Tibial artery (tissue), 4 donors: Measurements from ENCODE around the gene CCDC57.
A peak's percentile ranks its signal among the peaks of the same experiment; 100 is the strongest.

Experiments
- DNase-seq, 2 donors: peaks; one replicate each; pipeline ENCODE4 v3.0.0-alpha.2; 2019
- H3K27ac ChIP-seq, 2 donors: fragments of 200-600 bp; sonication (generic) in 1 of 2; 1 replicate in 1 of 2; 2 replicates in 1 of 2; pipeline ENCODE4 v1.5.1; 2018 to 2019; ENCODE audit warnings: mild to moderate bottlenecking in 1 of 2
- H3K27me3 ChIP-seq, 2 donors: fragments of 200-600 bp; sonication (generic) in 1 of 2; one replicate each; pipeline versions ENCODE4 v1.5.1 to v1.6.0; 2016 to 2019
- H3K36me3 ChIP-seq, 3 donors: fragments of 200-600 bp; sonication (generic) in 2 of 3; one replicate each; pipeline ENCODE4 v1.5.1; 2016 to 2019; ENCODE audit warnings: mild to moderate bottlenecking in 2 of 3
- H3K4me1 ChIP-seq, 4 donors: fragments of 200-600 bp; sonication (generic) in 2 of 4; 1 replicate in 3 of 4; 2 replicates in 1 of 4; pipeline ENCODE4 v1.5.1; 2016 to 2019
- H3K4me3 ChIP-seq, 2 donors: fragments of 200-600 bp; sonication (generic) in 1 of 2; 1 replicate in 1 of 2; 2 replicates in 1 of 2; pipeline ENCODE4 v1.5.1; 2018 to 2019; ENCODE audit warnings: mild to moderate bottlenecking in 2 of 2
- H3K9me3 ChIP-seq, 3 donors: fragments of 200-600 bp; sonication (generic) in 1 of 3; one replicate each; pipeline ENCODE4 v1.5.1; 2016 to 2019
- intact Hi-C: fragments of 100-400 bp; cut with DNase I; formaldehyde crosslinking; loops from one replicate; pipeline ENCODE4 v1.15.0; 2023; ENCODE audit warnings: low total_unique reads
- TF ChIP-seq, protein P1 (sequence below), 2 experiments: fragments of 200-600 bp in 1 of 2; fragments of 450-650 bp in 1 of 2; IDR thresholded peaks; one replicate each; pipeline ENCODE4 v1.5.1; 2017 to 2019; ENCODE audit warnings: antibody characterized with exemption in 2 of 2, mild to moderate bottlenecking in 1 of 2, moderate library complexity in 1 of 2

CCDC57 gene

DNA sequence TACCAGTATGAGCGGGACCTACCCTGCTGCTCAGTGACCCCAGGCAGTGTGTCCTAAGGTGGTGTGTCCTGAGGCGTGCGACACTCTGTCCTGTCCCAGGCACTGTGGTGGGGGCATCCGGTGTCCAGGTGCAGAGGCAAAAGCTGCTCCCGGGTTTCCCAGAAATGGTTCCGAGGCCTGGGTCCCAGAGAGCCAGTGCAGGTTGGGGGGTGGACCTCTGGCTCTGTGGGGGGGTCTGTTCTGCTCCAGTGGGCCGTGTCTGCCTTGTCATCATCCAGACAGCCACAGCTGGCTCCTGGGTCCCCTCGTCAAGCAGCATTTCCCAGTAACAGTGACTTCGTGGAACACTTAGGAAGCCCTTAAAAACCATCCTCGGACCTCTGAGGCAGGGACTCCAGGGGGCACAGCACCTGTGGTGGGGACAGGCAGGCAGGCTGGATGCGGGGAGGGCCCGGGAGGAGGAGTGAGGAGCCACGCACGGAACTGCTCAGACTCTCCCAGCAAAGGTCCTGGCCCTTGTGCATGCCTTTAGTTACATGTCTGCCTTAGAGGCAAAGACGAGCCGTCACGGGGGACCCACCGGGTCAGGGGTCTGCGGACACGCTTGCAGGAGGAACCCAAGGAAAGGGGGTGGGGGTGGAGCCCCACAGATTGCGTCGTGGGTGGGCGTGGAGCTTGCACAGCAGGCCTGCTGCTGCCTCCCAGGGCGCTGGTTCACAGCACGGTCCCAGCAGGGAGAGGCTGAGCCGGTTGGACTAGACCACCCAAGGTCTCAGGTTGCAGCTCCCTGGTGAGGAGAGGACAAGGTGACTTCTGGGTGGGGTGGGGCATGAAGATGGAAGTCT is 21.8 kb upstream of the CCDC57 start:
- Histone ChIP-seq H3K36me3 (peaks cover 0 to 20% (median 0%) of the 10 kb centered on the region in 3 donors), H3K27me3 (no peaks in the 10 kb centered on the region), H3K9me3 (no peaks in the 10 kb centered on the region), H3K4me3 (no peak overlapping the region), H3K4me1 (peaks cover 0 to 79% (median 69%) of the 10 kb centered on the region in 4 donors), H3K27ac (no peak overlapping the region)
- intact Hi-C loops, result no loop called here
- DNase-seq, result peak in 1 of 2 donors; percentile 66
- TF ChIP-seq, protein P1, sequence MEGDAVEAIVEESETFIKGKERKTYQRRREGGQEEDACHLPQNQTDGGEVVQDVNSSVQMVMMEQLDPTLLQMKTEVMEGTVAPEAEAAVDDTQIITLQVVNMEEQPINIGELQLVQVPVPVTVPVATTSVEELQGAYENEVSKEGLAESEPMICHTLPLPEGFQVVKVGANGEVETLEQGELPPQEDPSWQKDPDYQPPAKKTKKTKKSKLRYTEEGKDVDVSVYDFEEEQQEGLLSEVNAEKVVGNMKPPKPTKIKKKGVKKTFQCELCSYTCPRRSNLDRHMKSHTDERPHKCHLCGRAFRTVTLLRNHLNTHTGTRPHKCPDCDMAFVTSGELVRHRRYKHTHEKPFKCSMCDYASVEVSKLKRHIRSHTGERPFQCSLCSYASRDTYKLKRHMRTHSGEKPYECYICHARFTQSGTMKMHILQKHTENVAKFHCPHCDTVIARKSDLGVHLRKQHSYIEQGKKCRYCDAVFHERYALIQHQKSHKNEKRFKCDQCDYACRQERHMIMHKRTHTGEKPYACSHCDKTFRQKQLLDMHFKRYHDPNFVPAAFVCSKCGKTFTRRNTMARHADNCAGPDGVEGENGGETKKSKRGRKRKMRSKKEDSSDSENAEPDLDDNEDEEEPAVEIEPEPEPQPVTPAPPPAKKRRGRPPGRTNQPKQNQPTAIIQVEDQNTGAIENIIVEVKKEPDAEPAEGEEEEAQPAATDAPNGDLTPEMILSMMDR (IDR thresholded peaks at IDR 0.05), result no peak

DNA sequence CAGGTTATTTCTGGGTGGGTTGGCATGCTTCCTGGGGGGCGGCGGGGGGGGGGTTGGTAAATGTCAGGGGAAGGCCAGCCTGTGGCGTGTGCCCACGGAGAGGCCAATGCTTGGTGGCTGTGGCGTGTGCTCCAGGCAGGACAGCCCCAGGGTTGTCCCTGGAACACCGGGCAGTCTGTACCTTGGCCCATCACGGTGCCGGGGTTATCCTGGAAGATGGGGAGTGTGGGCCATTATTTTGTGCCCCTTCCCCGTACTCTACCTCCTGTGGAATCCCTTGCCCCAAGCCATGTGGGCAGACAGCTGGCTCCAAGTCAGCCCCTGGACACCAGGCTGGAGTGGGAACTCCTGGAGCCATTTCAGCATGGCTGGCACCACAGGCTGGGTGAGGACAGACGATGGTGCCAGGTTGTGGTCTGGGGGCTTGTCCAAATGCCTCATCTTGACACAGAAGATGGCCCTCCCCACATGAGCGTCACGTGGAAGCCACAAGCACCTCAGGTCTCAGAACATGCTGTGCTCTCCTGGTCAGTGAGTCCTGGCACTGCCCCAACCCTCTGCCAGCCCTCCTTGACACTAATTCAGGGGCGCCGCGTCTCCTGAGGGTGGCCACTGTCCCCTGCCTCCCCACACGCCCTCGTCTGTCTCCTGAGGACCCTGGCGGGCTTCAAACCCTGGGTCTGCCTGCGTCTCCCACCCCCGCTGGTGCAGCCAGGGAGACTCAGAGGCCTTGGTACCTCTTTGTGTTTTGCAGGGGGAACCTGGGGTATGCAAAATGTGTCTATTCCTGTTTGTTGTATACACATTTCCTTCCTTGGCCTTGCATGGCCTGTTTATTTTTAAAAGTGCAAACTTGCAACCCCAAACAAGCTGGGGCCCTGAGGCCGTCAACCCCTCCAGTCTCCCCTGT is 20.5 kb upstream of the CCDC57 start:
- H3K4me1 ChIP-seq, result peaks cover 0 to 76% (median 65%) of the 10 kb centered on the region in 4 donors
- peak in 1 of 2 donors; percentile 73 for DNase-seq

GRCh38 chr17:82232322-82232820 is 19.7 kb upstream of the CCDC57 start:
- Histone ChIP-seq H3K4me3 (peak overlapping the region; percentile 56 to 58), H3K36me3 (peaks cover 0 to 8% (median 0%) of the 10 kb centered on the region in 3 donors), H3K27me3 (peaks cover 0 to 13% of the 10 kb centered on the region in 2 donors), H3K4me1 (peaks cover 0 to 70% (median 59%) of the 10 kb centered on the region in 4 donors), H3K9me3 (no peaks in the 10 kb centered on the region), H3K27ac (peak overlapping the region; percentile 82 to 92)
- DNase-seq, result no peak
- intact Hi-C loops, result no loop called here
- TF ChIP-seq, protein P1 (IDR thresholded peaks at IDR 0.05), result no peak

More for the DNA sequence above, 20.5 kb upstream of the CCDC57 start:
- TF ChIP-seq, protein P1 (IDR thresholded peaks at IDR 0.05), result no peak
- intact Hi-C loops, result no loop called here
- Histone ChIP-seq H3K36me3 (peaks cover 0 to 13% (median 0%) of the 10 kb centered on the region in 3 donors), H3K27me3 (peaks cover 0 to 5% of the 10 kb centered on the region in 2 donors), H3K4me3 (no peak overlapping the region), H3K27ac (peak overlapping the region in 1 of 2 donors; percentile 92), H3K9me3 (no peaks in the 10 kb centered on the region)

- Histone ChIP-seq H3K4me3 (peak overlapping the region; percentile 56 to 58), H3K9me3 (no peaks in the 10 kb centered on the region), H3K27me3 (peaks cover 0 to 19% of the 10 kb centered on the region in 2 donors), H3K36me3 (peaks cover 0 to 2% (median 0%) of the 10 kb centered on the region in 3 donors), H3K27ac (peak overlapping the region; percentile 82 to 92), H3K4me1 (peaks cover 0 to 64% (median 55%) of the 10 kb centered on the region in 4 donors)
- peak; percentile 85 to 89 for DNase-seq
- TF ChIP-seq, protein P1 (IDR thresholded peaks at IDR 0.05), result no peak
- intact Hi-C loops, result no loop called here
Measured at GRCh38 chr17:82231562-82232321, 19.1 kb upstream of the CCDC57 start.

- Histone ChIP-seq H3K4me1 (peaks cover 0 to 59% (median 50%) of the 10 kb centered on the region in 4 donors), H3K27ac (peak overlapping the region; percentile 82 to 92), H3K9me3 (no peaks in the 10 kb centered on the region), H3K36me3 (no peaks in the 10 kb centered on the region), H3K27me3 (peaks cover 0 to 24% of the 10 kb centered on the region in 2 donors), H3K4me3 (peak overlapping the region; percentile 56 to 58)
- intact Hi-C loops, result no loop called here
- DNase-seq, result no peak
- TF ChIP-seq, protein P1 (IDR thresholded peaks at IDR 0.05), result no peak
Measured at GRCh38 chr17:82231312-82231561, 18.6 kb upstream of the CCDC57 start.
